ENCODE measurements around the gene YLPM1.
"Not testable (repeated sequence)": the region's sequence is repeated elsewhere in the genome, so short reads cannot be mapped to it uniquely, and the experiment has no call there.

The YLPM1 gene, protein sequence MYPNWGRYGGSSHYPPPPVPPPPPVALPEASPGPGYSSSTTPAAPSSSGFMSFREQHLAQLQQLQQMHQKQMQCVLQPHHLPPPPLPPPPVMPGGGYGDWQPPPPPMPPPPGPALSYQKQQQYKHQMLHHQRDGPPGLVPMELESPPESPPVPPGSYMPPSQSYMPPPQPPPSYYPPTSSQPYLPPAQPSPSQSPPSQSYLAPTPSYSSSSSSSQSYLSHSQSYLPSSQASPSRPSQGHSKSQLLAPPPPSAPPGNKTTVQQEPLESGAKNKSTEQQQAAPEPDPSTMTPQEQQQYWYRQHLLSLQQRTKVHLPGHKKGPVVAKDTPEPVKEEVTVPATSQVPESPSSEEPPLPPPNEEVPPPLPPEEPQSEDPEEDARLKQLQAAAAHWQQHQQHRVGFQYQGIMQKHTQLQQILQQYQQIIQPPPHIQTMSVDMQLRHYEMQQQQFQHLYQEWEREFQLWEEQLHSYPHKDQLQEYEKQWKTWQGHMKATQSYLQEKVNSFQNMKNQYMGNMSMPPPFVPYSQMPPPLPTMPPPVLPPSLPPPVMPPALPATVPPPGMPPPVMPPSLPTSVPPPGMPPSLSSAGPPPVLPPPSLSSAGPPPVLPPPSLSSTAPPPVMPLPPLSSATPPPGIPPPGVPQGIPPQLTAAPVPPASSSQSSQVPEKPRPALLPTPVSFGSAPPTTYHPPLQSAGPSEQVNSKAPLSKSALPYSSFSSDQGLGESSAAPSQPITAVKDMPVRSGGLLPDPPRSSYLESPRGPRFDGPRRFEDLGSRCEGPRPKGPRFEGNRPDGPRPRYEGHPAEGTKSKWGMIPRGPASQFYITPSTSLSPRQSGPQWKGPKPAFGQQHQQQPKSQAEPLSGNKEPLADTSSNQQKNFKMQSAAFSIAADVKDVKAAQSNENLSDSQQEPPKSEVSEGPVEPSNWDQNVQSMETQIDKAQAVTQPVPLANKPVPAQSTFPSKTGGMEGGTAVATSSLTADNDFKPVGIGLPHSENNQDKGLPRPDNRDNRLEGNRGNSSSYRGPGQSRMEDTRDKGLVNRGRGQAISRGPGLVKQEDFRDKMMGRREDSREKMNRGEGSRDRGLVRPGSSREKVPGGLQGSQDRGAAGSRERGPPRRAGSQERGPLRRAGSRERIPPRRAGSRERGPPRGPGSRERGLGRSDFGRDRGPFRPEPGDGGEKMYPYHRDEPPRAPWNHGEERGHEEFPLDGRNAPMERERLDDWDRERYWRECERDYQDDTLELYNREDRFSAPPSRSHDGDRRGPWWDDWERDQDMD (N-terminal part only)

GRCh38 chr14:74762917-74763802 lies at the start of gene YLPM1:
Gene YLPM1, plus strand, starts transcription at chr14:74763316. Its CDS starts 174 bp downstream, at chr14:74763490.
- DNase-seq (ENCODE audit: low read depth), result peak; percentile 89

DNA sequence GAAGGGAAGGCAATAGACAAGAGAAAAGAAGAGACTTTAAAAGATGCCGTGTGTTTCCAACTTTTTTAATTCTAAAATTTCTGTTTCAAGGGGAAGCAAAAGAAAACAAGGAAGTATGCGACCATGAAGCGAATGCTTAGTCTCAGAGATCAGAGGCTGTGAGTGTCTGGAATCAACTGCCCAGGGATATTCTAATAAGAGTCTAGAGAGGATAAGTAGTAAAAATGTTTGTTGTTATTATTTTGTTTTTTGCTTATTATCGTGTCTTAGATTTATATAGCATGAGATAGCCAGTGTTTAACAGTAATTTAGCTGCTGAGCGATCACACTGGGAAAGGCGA lies 49.8 kb upstream of the YLPM1 start:
- DNase-seq (ENCODE audit: low read depth), result no peak

- DNase-seq (ENCODE audit: low read depth), result no peak
Observed at GRCh38 chr14:74720526-74720925, 42.6 kb upstream of the YLPM1 start.

GRCh38 chr14:74723134-74723533 lies 40.0 kb upstream of the YLPM1 start:
- DNase-seq (ENCODE audit: low read depth), result no peak

- no peak for DNase-seq (ENCODE audit: low read depth)
Observed at GRCh38 chr14:74732387-74732786, 30.7 kb upstream of the YLPM1 start.

DNA sequence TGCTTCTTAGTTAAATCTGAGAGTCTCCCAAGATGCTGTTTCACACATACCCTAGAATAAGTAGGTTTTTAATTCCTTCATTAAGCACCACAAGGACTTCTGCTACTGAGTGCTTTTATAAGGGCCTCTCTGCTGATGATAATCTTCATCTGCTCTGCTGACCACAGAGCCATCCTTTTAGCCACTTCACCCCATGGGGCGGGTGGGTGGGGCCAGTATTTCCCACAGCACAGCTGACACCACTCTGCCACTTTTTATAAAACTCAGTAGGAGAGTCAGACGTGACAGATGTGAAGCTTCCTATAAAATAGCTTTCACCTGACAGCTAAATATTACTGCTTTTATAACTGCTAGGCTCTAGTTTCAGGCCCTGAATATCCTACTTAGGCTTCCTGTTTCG lies 29.9 kb upstream of the YLPM1 start:
- DNase-seq (ENCODE audit: low read depth), result no peak

- no peak for DNase-seq (ENCODE audit: low read depth)
Observed at GRCh38 chr14:74735125-74735524, 28.0 kb upstream of the YLPM1 start.

DNA sequence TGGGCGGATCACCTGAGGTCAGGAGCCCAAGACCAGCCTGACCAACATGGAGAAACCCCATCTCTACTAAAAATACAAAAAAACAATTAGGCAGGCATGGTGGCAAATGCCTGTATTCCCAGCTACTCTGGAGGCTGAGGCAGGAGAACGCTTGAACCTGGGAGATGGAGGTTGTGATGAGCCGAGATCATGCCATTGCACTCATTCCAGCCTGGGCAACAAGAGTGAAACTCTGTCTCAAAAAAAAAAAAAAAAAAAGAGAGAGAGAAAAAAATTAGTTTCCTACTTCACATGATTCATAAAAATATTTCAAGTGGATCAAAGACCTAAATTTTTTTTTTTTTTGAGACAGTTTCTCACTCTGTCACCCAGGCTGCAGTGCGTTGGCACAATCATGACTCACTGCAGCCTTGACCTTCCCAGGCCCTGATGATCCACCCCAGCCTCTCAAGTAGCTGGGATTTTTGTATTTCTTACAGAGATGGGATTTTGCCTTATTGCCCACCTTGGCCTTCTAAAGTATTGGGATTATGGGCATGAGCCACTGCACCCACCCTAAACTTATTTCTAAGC lies 25.3 kb upstream of the YLPM1 start:
- DNase-seq (ENCODE audit: low read depth), result no peak

- DNase-seq (ENCODE audit: low read depth), result no peak
Observed at GRCh38 chr14:74739293-74740030, 23.7 kb upstream of the YLPM1 start.

DNA sequence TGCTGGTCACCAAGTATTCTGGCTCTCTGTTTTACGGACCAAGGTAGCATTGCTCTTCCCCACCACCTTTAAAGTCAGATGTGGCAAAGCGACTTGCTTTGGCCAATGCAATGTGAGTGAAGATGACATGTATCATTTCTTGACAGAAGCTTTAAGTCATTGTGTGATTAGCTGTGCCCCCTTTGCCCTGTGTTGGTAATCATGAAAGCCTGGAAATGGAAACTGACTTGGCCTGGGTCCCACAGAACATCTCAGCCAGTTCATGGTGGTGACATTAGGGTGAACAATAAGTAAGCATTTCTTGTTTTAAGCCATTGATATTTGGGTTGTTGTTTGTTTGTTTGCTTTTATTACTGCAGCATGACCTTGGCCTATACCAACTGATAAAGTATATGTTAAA lies 15.9 kb upstream of the YLPM1 start:
- no peak for DNase-seq (ENCODE audit: low read depth)

- DNase-seq (ENCODE audit: low read depth), result no peak
Observed at GRCh38 chr14:74754157-74754556, 9.0 kb upstream of the YLPM1 start.

GRCh38 chr14:74754899-74755298 lies 8.2 kb upstream of the YLPM1 start:
- DNase-seq (ENCODE audit: low read depth), result no peak

DNA sequence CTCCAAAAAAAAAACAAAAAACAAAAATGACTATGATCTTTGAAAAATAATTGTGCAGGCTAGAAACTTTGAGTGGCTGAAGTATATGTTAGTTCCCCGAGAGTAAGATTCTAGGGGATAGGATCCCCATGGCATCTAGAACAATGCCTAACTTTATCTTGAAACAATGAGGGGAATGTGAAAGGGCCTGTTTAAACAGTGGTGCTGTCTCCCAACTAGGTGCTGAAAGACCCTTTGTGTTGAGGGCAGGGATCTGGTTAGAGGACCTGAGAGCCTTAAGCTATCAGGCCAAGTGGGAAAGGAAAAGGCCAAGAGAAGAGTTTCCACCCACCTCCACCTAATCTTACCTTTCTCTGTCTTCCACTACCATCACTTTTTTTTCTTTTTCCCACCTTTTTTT lies 6.8 kb upstream of the YLPM1 start:
- no peak for DNase-seq (ENCODE audit: low read depth)

- DNase-seq (ENCODE audit: low read depth), result not testable (repeated sequence)
Observed at GRCh38 chr14:74758505-74758904, 4.6 kb upstream of the YLPM1 start.

GRCh38 chr14:74763803-74764531 lies 851 bp downstream of the YLPM1 start:
- no peak for DNase-seq (ENCODE audit: low read depth)

DNA sequence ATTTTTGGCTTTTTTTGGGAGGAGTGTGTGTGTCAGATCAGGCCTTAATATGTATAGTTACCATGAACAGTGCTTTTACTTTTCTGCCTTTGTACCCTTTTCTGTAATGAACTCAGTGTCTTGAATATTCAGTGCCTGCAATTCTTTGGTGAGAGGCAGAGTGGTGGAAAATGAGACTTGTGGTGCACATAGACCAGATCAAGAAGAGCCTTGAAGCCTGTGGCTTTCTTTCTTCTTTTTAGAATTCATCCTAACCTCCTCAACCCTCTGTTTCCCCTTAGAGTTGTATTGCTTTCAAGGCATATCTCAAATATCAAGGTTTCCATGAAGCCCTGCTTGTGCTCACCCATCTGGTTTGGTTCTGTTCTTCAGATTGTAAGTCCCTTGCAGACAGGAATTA lies 2.6 kb downstream of the YLPM1 start:
- no peak for DNase-seq (ENCODE audit: low read depth)

DNA sequence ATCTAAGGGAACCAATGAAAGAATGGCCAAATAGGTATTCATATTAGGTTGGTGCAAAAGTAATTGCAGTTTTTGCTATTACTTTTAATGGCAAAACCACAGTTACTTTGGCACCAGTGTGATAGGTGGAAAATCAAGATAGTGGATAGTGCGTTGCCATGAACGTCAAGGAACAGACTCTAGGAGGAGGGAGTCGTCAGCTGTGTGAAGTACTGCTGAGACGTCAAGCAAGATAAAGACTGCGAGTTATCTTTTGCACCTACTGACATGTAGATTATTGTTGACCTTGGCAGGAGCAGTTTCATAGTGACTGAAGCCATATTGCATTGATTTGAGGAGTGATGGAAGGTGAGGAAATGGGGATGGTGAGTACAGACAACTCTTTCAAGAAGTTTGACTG lies 8.3 kb downstream of the YLPM1 start:
- DNase-seq (ENCODE audit: low read depth), result no peak

- DNase-seq (ENCODE audit: low read depth), result no peak
Observed at GRCh38 chr14:74784634-74785033, 21.5 kb downstream of the YLPM1 start.

GRCh38 chr14:74785056-74785613 lies 22.0 kb downstream of the YLPM1 start:
- no peak for DNase-seq (ENCODE audit: low read depth)
